OCI-LY1 (cell line): ENCODE results near the gene NME2.

Source experiments
- CTCF ChIP-seq: fragments of 200-600 bp; sonication (generic), shearing (Covaris generic); IDR thresholded peaks from 2 replicates; pipeline ENCODE4 v1.5.1; 2017; ENCODE audit warnings: mild to moderate bottlenecking, antibody characterized with exemption, low read length, moderate library complexity, mixed read lengths
- EZH2 ChIP-seq: fragments of 200-600 bp; sonication (generic), shearing (Covaris generic); IDR thresholded peaks from 2 replicates; pipeline ENCODE4 v1.8.0; 2017; ENCODE audit warnings: borderline replicate concordance, mixed run types, mild to moderate bottlenecking, antibody characterized with exemption, low read length, moderate library complexity, mixed read lengths

- no peak for TF ChIP-seq EZH2
- TF ChIP-seq CTCF, result no peak
Observed at GRCh38 chr17:51152766-51153209, 13.4 kb upstream of the NME2 start.
